ENCODE results near the gene ENTPD7.

The ENTPD7 gene

GRCh38 chr10:99748823-99749451 is 89.6 kb downstream of the ENTPD7 start:
- no peak for DNase-seq

GRCh38 chr10:99750641-99751040 is 91.3 kb downstream of the ENTPD7 start:
- no peak for DNase-seq

- DNase-seq: no peak
Observed at GRCh38 chr10:99754670-99755069, 95.4 kb downstream of the ENTPD7 start.

Data from T-helper 9 cell (primary cell).